GM12874 (cell line): ENCODE measurements around the gene PTPRM.

Source experiments
- TF ChIP-seq, protein P1 (sequence below): IDR thresholded peaks from 2 replicates; pipeline ENCODE4 v1.5.1; 2011; ENCODE audit warnings: low read depth, mild to moderate bottlenecking, control low read depth, low read length, moderate library complexity; ENCODE audit not compliant: insufficient read depth

Gene PTPRM

DNA sequence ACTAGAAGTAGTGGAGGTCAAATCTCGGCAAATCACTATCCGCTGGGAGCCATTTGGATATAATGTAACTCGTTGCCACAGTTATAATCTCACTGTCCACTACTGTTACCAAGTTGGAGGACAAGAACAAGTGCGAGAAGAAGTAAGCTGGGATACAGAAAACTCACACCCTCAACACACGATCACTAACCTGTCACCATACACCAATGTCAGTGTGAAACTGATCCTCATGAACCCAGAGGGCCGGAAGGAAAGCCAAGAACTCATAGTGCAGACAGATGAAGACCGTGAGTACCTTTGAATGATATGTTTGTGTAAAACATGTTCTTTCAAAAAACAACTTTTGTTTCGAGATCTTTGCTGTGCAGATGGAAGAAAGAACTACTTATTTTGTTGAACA is 502.6 kb downstream of the PTPRM start:
- TF ChIP-seq, protein P1, sequence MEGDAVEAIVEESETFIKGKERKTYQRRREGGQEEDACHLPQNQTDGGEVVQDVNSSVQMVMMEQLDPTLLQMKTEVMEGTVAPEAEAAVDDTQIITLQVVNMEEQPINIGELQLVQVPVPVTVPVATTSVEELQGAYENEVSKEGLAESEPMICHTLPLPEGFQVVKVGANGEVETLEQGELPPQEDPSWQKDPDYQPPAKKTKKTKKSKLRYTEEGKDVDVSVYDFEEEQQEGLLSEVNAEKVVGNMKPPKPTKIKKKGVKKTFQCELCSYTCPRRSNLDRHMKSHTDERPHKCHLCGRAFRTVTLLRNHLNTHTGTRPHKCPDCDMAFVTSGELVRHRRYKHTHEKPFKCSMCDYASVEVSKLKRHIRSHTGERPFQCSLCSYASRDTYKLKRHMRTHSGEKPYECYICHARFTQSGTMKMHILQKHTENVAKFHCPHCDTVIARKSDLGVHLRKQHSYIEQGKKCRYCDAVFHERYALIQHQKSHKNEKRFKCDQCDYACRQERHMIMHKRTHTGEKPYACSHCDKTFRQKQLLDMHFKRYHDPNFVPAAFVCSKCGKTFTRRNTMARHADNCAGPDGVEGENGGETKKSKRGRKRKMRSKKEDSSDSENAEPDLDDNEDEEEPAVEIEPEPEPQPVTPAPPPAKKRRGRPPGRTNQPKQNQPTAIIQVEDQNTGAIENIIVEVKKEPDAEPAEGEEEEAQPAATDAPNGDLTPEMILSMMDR, result no peak

DNA sequence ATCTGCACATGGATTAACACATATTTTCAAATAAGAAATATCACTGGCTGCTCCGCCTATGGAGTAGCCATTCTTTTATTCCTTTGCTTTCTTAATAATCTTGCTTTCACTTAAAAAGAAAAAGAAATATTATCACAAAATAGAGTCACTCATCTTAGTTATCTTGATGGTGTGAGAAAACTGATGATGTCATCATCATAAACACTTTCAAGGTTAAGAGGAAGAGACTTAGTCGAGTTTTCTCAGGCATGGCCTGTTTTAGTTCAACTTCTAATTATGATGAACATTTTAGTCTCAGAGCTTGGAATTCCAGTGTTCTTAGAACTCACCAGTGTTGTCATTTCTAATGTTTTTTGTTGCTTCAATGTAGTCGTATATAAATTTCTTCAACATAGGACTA is 506.1 kb downstream of the PTPRM start:
- TF ChIP-seq, protein P1, result no peak

DNA sequence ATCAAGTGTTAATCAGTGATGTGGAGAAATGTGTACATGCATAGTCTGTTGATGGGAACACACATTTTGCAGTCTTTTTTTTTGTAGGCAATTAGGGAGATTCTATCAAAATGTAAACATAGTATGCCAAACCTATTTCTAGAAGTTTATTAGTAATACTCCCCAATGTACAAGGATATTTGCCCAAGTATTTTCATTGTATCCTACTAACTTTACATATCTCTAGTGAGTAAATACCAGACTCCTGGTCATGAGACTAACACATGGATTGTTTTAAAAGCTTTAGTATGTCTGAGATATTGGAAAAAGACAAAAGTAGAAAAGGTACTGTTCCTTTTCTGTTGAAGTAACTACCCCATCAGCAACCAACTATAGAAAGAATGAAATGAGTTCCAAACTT is 513.0 kb downstream of the PTPRM start:
- TF ChIP-seq, protein P1, result no peak

DNA sequence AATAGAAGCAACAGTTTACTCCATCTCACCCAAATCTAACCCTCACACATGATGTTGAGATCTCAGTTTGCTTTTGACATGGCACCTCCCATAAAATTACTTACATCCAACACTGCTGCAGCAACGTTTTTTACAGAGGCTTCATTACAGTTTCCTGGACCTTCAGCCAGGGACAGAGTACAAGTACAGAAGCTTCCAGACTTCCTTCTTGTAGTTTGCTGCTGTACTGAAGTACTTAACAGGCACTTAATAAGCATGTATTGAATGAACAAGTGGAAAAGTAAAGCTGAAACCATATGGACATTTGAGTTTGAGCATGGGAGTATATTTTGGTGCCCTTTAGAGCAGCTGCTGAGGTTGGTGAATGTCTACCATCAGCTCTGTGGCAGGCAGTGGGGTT is 514.2 kb downstream of the PTPRM start:
- TF ChIP-seq, protein P1, result no peak

DNA sequence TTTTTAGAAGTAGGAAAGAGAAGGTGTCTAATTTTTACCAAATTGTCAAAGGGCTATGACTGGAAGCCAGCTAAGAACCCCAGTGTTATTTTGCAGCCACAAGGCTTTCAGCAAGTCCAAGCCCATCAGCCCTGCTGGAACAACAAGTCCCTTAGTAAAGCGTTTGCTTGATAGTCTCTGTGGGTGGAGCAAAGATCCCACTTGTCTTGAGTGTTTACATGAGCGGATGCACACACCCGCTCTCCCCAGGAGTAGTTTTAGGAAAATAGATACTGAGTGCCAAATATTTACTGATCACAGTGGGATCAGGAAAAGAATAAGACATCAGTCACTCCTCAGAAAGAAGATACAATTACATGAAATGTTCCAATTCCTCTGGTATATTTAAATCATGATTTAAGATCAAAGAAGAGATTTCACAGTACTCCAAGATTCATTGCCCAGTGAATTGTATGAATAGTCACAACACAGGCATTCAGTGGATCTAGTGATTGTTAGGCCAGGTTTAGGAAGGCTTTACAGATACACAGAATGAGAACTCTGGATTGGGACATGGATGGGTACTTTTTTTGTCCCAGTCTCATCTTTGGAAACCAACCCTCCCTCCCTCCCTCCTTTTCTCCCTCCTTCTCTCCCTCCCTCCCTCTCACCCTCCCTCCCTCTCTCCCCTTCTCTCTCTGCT is 514.9 kb downstream of the PTPRM start:
- TF ChIP-seq, protein P1, result no peak

DNA sequence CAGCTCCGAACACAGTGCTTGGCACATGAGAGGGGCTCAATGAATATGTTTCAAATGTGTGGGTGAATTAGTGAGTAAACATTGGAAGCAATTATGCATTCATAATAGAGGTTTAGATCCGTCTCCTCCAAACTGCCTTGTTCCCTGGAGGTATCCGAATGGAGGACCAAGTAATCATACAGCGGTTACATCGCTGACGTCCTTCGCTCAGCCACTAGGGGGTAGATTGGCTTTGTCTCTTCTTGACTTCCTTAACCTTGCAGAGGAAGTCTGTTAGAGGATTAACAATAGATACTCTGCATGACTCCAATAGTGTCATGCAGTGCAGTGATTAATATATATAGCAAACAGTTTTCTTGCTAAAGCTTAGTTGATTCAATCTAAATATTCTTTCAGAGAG is 517.0 kb downstream of the PTPRM start:
- TF ChIP-seq, protein P1, result peak; percentile 27; the same call in 1 of the 2 replicates

DNA sequence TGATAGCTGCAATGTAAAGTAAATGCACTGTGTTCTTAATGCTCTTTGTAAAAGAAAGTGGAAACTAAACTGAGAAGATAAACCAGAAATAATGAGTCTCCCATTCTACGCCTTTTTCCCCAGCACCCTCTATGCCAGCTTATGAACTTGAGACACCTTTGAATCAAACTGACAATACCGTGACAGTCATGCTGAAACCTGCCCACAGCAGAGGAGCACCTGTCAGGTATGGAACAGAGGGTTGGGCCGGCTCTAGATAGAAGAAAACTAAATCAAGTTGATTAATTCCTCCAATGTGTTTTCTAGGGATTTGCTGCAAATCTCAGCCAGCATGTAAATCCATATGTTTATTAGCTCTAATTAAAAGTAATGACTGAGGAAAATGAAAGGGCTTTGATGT is 521.5 kb downstream of the PTPRM start:
- TF ChIP-seq, protein P1, result no peak
